ENCODE measurements around the gene MLKL.
A peak's percentile ranks its signal among the peaks of the same experiment; 100 is the strongest.
"Not testable (repeated sequence)": the region's sequence is repeated elsewhere in the genome, so short reads cannot be mapped to it uniquely, and the experiment has no call there.

The MLKL gene

GRCh38 chr16:74724820-74725549 is 24.3 kb upstream of the MLKL start:
- no peaks in the 10 kb centered on the region for H3K36me3 Mint-ChIP-seq (ENCODE audit: low read depth)
- H3K27ac Mint-ChIP-seq = no peak overlapping the region
- peaks cover 10% of the 10 kb centered on the region for H3K9me3 Mint-ChIP-seq
- no peak overlapping the region for H3K4me3 Mint-ChIP-seq
- no peak for DNase-seq (ENCODE audit: low spot score)
- no peaks in the 10 kb centered on the region for H3K27me3 Mint-ChIP-seq (ENCODE audit: low read depth)
- no peaks in the 10 kb centered on the region for H3K4me1 Mint-ChIP-seq (ENCODE audit: low read depth)

DNA sequence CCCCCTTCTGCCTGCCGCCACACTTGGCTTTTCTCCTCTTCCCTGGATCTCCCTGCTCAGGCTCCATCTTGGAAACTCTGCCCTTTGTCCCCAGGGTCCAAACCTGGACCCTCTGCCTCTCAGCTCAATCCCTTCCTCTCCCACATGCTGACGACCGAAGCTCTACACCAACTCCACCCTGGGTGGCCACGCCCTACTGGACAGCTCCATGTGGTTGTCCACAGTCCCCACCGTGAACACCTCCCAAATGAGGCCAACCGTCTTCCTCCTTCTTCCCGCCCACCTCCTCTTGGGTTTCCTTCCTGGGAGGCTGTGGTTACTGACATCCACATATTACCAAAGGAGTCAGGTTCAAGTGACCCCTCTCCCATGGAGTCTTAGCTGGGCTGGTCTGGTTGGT is 22.6 kb upstream of the MLKL start:
- peaks cover 10% of the 10 kb centered on the region for H3K9me3 Mint-ChIP-seq

GRCh38 chr16:74722156-74722555 is 21.5 kb upstream of the MLKL start:
- H3K27me3 Mint-ChIP-seq (ENCODE audit: low read depth); H3K36me3 Mint-ChIP-seq (ENCODE audit: low read depth); H3K4me1 Mint-ChIP-seq (ENCODE audit: low read depth); H3K27ac Mint-ChIP-seq; H3K4me3 Mint-ChIP-seq; DNase-seq (ENCODE audit: low spot score); H3K9me3 Mint-ChIP-seq: not testable (repeated sequence)

More for the DNA sequence above, 22.6 kb upstream of the MLKL start:
- H3K27ac Mint-ChIP-seq = no peak overlapping the region
- H3K4me1 Mint-ChIP-seq (ENCODE audit: low read depth) = no peaks in the 10 kb centered on the region
- no peaks in the 10 kb centered on the region for H3K27me3 Mint-ChIP-seq (ENCODE audit: low read depth)
- DNase-seq (ENCODE audit: low spot score) = no peak
- H3K36me3 Mint-ChIP-seq (ENCODE audit: low read depth) = no peaks in the 10 kb centered on the region
- no peak overlapping the region for H3K4me3 Mint-ChIP-seq

GRCh38 chr16:74721716-74722115 is 21.1 kb upstream of the MLKL start:
- no peak overlapping the region for H3K27ac Mint-ChIP-seq
- DNase-seq (ENCODE audit: low spot score) = no peak
- no peaks in the 10 kb centered on the region for H3K4me1 Mint-ChIP-seq (ENCODE audit: low read depth)
- peaks cover 4% of the 10 kb centered on the region for H3K9me3 Mint-ChIP-seq
- H3K4me3 Mint-ChIP-seq = no peak overlapping the region
- H3K36me3 Mint-ChIP-seq (ENCODE audit: low read depth) = no peaks in the 10 kb centered on the region
- H3K27me3 Mint-ChIP-seq (ENCODE audit: low read depth) = no peaks in the 10 kb centered on the region

GRCh38 chr16:74720579-74720978 is 19.9 kb upstream of the MLKL start:
- Mint-ChIP-seq H3K27me3 (ENCODE audit: low read depth) (no peaks in the 10 kb centered on the region), H3K4me1 (ENCODE audit: low read depth) (no peaks in the 10 kb centered on the region), H3K36me3 (ENCODE audit: low read depth) (no peaks in the 10 kb centered on the region), H3K4me3 (no peak overlapping the region), H3K9me3 (no peaks in the 10 kb centered on the region), H3K27ac (no peak overlapping the region)
- no peak for DNase-seq (ENCODE audit: low spot score)

DNA sequence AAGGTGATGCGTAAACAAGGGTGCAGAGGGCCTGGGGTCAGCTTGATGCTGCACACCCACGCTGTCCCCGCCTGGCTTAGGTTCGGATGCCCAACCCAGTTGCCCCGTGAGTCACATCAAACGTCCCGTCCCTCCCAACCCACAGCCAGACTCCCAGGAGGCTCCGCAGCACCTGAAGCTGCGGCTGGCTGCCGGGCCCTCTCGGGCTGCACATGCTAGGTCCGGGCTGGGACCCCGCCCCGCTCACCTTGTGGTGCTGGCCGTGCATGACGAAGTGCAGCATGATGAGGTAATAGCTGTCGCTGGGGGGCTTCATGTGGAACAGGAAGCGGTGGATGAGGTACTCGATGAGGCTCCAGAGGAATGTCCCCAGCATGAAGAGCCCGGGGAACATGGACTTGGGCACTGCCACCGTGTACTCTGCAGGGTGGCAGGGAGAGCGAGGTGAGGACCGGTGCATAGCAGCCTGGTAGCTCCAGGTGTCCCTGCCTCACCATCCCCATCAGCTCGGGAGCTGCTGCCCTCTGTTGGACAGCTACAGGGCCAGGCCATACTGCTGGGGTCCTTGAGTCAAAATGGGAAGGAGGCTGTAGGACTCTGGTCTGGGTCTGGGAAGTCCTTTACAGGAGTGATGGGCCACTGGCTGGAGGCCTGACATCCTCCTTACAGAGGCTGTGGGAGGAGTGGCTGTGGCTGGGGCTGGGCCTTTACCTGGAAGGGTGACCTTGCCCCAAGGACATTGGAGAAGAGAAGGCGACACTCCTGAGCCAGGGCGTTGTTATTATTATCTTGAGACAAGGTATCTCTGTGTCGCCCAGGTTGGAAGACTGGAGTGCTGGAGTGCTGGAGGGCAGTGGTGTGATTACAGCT is 18.3 kb upstream of the MLKL start:
- H3K4me1 Mint-ChIP-seq (ENCODE audit: low read depth) = no peaks in the 10 kb centered on the region
- H3K36me3 Mint-ChIP-seq (ENCODE audit: low read depth) = no peaks in the 10 kb centered on the region
- no peak for DNase-seq (ENCODE audit: low spot score)

DNA sequence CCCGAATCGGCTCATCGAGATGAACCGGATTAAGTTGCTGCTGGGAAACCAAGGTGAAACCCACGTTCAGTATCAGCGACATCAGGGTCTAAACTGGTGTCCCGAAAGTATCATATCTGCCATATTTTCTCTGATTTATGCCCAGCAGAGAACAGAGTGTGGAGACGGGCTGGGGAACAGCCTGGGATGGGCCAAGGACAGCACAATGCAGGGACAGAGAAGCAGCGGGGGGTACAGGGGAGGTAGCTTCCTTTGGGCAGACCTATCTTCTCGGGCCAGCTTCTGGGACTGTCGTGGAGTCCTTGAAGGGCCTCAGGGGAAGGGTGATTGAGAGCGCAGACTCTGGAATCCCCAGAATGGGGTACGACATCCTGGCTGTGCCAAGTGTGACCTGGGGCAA is 17.5 kb upstream of the MLKL start:
- H3K4me1 Mint-ChIP-seq (ENCODE audit: low read depth) = no peaks in the 10 kb centered on the region
- no peaks in the 10 kb centered on the region for H3K36me3 Mint-ChIP-seq (ENCODE audit: low read depth)
- no peak for DNase-seq (ENCODE audit: low spot score)
- no peaks in the 10 kb centered on the region for H3K9me3 Mint-ChIP-seq
- H3K27ac Mint-ChIP-seq = no peak overlapping the region
- H3K27me3 Mint-ChIP-seq (ENCODE audit: low read depth) = no peaks in the 10 kb centered on the region
- no peak overlapping the region for H3K4me3 Mint-ChIP-seq

More for the DNA sequence above, 18.3 kb upstream of the MLKL start:
- Mint-ChIP-seq H3K27me3 (ENCODE audit: low read depth) (no peaks in the 10 kb centered on the region), H3K4me3 (no peak overlapping the region), H3K9me3 (no peaks in the 10 kb centered on the region), H3K27ac (no peak overlapping the region)

DNA sequence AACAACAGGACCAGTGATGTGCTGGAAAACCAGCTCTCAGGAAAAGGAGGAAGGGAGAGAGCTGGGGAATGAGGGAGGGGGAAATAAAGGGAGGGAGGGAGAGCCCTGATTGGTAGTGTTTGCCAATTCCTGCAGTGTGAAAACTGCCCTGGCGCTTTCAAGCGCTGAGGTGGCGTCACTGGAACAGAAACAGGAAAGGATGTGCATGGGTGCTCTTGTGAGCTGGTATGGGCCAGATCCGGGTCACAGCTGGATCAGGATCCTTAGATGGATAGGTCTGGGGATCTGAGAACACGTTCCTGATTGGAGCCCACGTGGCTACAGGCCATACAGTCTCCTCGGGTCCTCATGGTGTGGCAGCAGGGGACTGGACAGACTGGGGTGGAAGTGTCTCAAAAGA is 16.7 kb upstream of the MLKL start:
- H3K27me3 Mint-ChIP-seq (ENCODE audit: low read depth) = no peaks in the 10 kb centered on the region
- H3K4me3 Mint-ChIP-seq = no peak overlapping the region
- no peak for DNase-seq (ENCODE audit: low spot score)
- H3K9me3 Mint-ChIP-seq = no peaks in the 10 kb centered on the region
- H3K36me3 Mint-ChIP-seq (ENCODE audit: low read depth) = no peaks in the 10 kb centered on the region
- no peak overlapping the region for H3K27ac Mint-ChIP-seq
- H3K4me1 Mint-ChIP-seq (ENCODE audit: low read depth) = no peaks in the 10 kb centered on the region

DNA sequence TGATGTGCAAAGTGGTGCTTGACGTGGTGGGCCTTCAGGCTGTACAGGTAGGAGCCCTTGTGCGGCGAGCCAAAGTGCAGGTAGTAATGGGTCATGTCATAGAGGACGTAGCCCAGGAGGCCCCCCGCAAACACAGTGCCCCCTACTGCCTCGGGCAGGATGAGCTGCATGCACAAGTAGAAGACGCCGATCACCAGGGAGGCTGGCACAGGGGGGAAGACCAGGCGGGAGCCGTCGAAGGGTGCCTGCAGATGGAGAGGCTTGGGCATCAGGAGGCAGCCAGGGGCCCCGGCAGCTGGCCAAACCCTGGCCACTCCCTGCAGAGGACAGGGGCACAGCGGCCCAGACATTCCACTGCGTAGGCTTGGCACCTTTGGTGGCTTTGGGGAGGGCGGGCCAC is 15.7 kb upstream of the MLKL start:
- H3K27me3 Mint-ChIP-seq (ENCODE audit: low read depth) = no peaks in the 10 kb centered on the region
- H3K4me1 Mint-ChIP-seq (ENCODE audit: low read depth) = no peaks in the 10 kb centered on the region
- no peaks in the 10 kb centered on the region for H3K36me3 Mint-ChIP-seq (ENCODE audit: low read depth)
- H3K4me3 Mint-ChIP-seq = no peak overlapping the region
- no peak overlapping the region for H3K27ac Mint-ChIP-seq
- H3K9me3 Mint-ChIP-seq = no peaks in the 10 kb centered on the region
- DNase-seq (ENCODE audit: low spot score) = no peak

DNA sequence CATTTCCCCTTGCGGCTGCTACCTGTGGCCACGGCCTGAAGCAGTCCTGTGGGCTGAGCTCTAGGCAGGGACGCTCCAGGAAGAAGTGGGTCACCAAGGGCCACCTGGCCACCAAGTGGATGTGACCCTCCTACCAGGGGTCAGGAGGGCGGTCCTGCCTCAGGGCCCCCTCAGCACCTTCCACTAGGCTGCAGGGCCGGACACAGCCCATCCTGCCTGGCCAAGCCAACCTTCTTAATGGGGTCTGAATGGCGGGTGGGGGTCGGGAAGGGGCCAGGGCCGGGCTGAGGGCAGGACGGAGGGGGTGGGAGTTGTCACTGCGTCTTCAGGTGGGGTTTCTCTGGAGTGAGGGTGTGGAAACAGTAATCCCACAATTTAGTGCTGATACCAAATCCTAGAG is 13.2 kb upstream of the MLKL start:
- Mint-ChIP-seq H3K9me3 (no peaks in the 10 kb centered on the region), H3K27me3 (ENCODE audit: low read depth) (no peaks in the 10 kb centered on the region), H3K36me3 (ENCODE audit: low read depth) (no peaks in the 10 kb centered on the region), H3K27ac (no peak overlapping the region), H3K4me3 (no peak overlapping the region), H3K4me1 (ENCODE audit: low read depth) (peaks cover 4% of the 10 kb centered on the region)
- no peak for DNase-seq (ENCODE audit: low spot score)

DNA sequence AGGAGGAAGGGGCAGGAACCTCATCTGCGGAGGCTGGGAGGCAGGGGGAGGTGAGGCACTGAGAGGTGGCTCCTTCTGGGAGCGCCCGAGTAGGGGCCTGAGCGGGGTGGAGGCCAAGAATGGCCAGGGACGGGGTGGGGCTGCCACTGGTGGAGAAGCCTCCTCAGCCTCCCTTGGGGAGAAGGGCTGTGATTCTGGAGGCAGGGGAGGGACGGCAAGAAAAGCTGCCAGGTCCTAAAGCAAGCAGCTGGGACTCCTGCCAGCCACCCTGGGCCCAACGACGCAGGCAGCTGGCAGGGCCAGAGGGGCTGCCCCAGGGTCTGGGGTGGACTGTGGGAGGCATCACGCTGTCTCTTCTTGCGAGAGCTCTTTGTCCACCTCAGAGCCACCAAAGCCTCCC is 12.7 kb upstream of the MLKL start:
- H3K27me3 Mint-ChIP-seq (ENCODE audit: low read depth) = peaks cover 4% of the 10 kb centered on the region

DNA sequence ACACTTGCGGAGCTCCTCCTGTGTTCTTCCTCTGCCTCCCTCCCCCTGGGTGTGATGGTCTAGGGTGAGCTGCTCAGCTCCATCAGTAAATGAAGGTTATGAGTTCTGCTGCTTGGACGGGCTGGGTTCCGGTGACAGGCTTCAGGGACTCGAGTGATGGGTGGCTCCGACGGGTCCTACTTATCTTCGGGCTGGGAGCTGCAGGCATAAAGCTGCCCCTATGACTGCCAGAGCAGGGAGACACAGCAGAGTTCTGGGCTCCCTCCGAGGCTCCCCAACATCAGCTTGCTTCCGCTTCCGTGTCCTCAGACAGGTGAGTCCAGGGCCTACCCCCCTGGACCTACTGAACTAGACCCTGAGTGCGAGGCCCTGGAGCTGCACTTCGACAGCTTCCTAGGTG is 11.3 kb upstream of the MLKL start:
- H3K27me3 Mint-ChIP-seq (ENCODE audit: low read depth) = peaks cover 6% of the 10 kb centered on the region
- H3K9me3 Mint-ChIP-seq = no peaks in the 10 kb centered on the region
- H3K4me3 Mint-ChIP-seq = no peak overlapping the region
- peaks cover 4% of the 10 kb centered on the region for H3K4me1 Mint-ChIP-seq (ENCODE audit: low read depth)
- no peak for DNase-seq (ENCODE audit: low spot score)
- H3K27ac Mint-ChIP-seq = no peak overlapping the region
- H3K36me3 Mint-ChIP-seq (ENCODE audit: low read depth) = no peaks in the 10 kb centered on the region

More for the DNA sequence above, 12.7 kb upstream of the MLKL start:
- H3K4me1 Mint-ChIP-seq (ENCODE audit: low read depth) = peaks cover 4% of the 10 kb centered on the region
- H3K4me3 Mint-ChIP-seq = no peak overlapping the region
- no peaks in the 10 kb centered on the region for H3K9me3 Mint-ChIP-seq
- no peak for DNase-seq (ENCODE audit: low spot score)
- H3K27ac Mint-ChIP-seq = no peak overlapping the region
- H3K36me3 Mint-ChIP-seq (ENCODE audit: low read depth) = no peaks in the 10 kb centered on the region

DNA sequence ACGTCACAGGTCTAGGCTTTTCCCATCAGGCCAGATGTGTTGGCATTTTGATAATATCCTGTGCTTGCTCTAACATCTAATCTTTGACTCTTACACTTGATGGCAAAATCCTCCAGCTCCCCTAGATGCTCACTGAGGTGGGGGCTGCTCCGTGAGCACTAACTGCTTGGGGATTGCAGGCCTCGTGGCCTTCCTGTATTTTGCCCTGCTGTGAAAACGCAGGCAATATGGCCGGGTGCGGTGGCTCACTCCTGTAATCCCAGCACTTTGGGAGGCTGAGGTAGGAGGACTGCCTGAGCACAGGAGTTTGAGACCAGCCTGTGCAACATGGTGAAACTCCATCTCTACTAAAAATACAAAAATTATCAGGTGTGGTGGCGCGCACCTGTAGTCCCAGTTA is 9.7 kb upstream of the MLKL start:
- H3K4me1 Mint-ChIP-seq (ENCODE audit: low read depth) = peaks cover 5% of the 10 kb centered on the region
- no peaks in the 10 kb centered on the region for H3K36me3 Mint-ChIP-seq (ENCODE audit: low read depth)
- peaks cover 6% of the 10 kb centered on the region for H3K27me3 Mint-ChIP-seq (ENCODE audit: low read depth)
- no peaks in the 10 kb centered on the region for H3K9me3 Mint-ChIP-seq
- no peak for DNase-seq (ENCODE audit: low spot score)
- no peak overlapping the region for H3K4me3 Mint-ChIP-seq
- no peak overlapping the region for H3K27ac Mint-ChIP-seq

GRCh38 chr16:74709441-74709877 is 8.8 kb upstream of the MLKL start:
- Mint-ChIP-seq H3K36me3 (ENCODE audit: low read depth) (no peaks in the 10 kb centered on the region), H3K9me3 (no peaks in the 10 kb centered on the region), H3K27ac (no peak overlapping the region), H3K4me3 (no peak overlapping the region), H3K27me3 (ENCODE audit: low read depth) (peaks cover 6% of the 10 kb centered on the region), H3K4me1 (ENCODE audit: low read depth) (peaks cover 10% of the 10 kb centered on the region)
- peak; percentile 65 for DNase-seq (ENCODE audit: low spot score)

Data from T-helper 2 cell treated with Interferon-gamma antibody and Interleukin-4, amounts not matched to agents 5 μg/mL and 100 μg/mL, for 36 hours (primary cell).